ENCODE data around the gene DIDO1. TPM values are rescaled to one million over a fixed set of nuclear protein-coding genes. Genes with fewer than 3 reads are reported as not detected.
A peak's percentile ranks its signal among the peaks of the same experiment; 100 is the strongest.

The DIDO1 gene
- total and polyA plus RNA-seq, 2 of the 13 experiments (the other 11 are each of a cell fraction or from before 2014, with no cell fraction given): 75.0 to 75.1 TPM

- no peak for TF ChIP-seq PRPF4 (IDR thresholded peaks at IDR 0.05; ENCODE audit: low read depth, low read length, poor library complexity, severe bottlenecking)
- no peak for TF ChIP-seq TRIM22 (IDR thresholded peaks at IDR 0.05)
- peak; percentile 94 for TF ChIP-seq TP53 (CRISPR knock-in tag; conservative IDR thresholded peaks at IDR 0.05)
- peak; percentile 88; the same call in 1 of the 2 replicates for TF ChIP-seq NCOR1 (IDR thresholded peaks at IDR 0.05; ENCODE audit: borderline replicate concordance, low read length)
- no peak for TF ChIP-seq SMYD3 (CRISPR knock-in tag; IDR thresholded peaks at IDR 0.05)
- peak; percentile 93 for TF ChIP-seq REPIN1 (CRISPR knock-in tag; IDR thresholded peaks at IDR 0.05; ENCODE audit: borderline replicate concordance, low read depth)
- peak; percentile 79 for TF ChIP-seq ZBTB33 (CRISPR knock-in tag; IDR thresholded peaks at IDR 0.05)
- no peak for TF ChIP-seq GPBP1L1 (CRISPR knock-in tag; IDR thresholded peaks at IDR 0.05)
- peak; percentile 93 for TF ChIP-seq FOXC1 (CRISPR knock-in tag; IDR thresholded peaks at IDR 0.05; ENCODE audit: borderline replicate concordance)
- no peak for TF ChIP-seq ATF3 (CRISPR knock-in tag; IDR thresholded peaks at IDR 0.05)
- TF ChIP-seq ZKSCAN8 (CRISPR knock-in tag; IDR thresholded peaks at IDR 0.05; ENCODE audit: borderline replicate concordance): peak; percentile 97
- TF ChIP-seq ZNF232 (CRISPR knock-in tag; IDR thresholded peaks at IDR 0.05; ENCODE audit: borderline replicate concordance): peak; percentile 93; the same call in 1 of the 2 replicates
- peak; percentile 69; the same call in 1 of the 2 replicates for TF ChIP-seq ZNF598 (CRISPR knock-in tag; IDR thresholded peaks at IDR 0.05; ENCODE audit: borderline replicate concordance)
- no peak for TF ChIP-seq LBX2 (CRISPR knock-in tag; IDR thresholded peaks at IDR 0.05; ENCODE audit: borderline replicate concordance)
- no peak for TF ChIP-seq HNRNPUL1 (IDR thresholded peaks at IDR 0.05; ENCODE audit: low read depth, low read length)
- TF ChIP-seq HNRNPK (IDR thresholded peaks at IDR 0.05; ENCODE audit: low read depth, low read length, poor library complexity, severe bottlenecking): no peak
- TF ChIP-seq ZNF773 (CRISPR knock-in tag; IDR thresholded peaks at IDR 0.05; ENCODE audit: borderline replicate concordance): no peak
- peak; percentile 87; the same call in 1 of the 2 replicates for TF ChIP-seq NFIC (IDR thresholded peaks at IDR 0.05; ENCODE audit: low read length)
- TF ChIP-seq NRL (CRISPR knock-in tag; IDR thresholded peaks at IDR 0.05; ENCODE audit: borderline replicate concordance): peak; percentile 67; the same call in 1 of the 2 replicates
- peak; percentile 43; the same call in 1 of the 2 replicates for TF ChIP-seq ZNF326 (CRISPR knock-in tag; IDR thresholded peaks at IDR 0.05; ENCODE audit: borderline replicate concordance)
- TF ChIP-seq ZNF839 (CRISPR knock-in tag; IDR thresholded peaks at IDR 0.05; ENCODE audit: borderline replicate concordance): no peak; the same call in 1 of the 2 replicates
These were observed 29.4 kb upstream of the DIDO1 start (continued) for GRCh38 chr20:62955519-62956386.

Data from HepG2 (cell line).